Posterior cingulate gyrus (tissue), 11 donors: ENCODE data around the gene SNX8.

Experiments
- DNase-seq, 10 donors: peaks; one replicate each; pipeline versions ENCODE4 v3.0.0 to v3.0.0-alpha.2; 2020 to 2021; ENCODE audit warnings: mixed read lengths in 3 of 10
- intact Hi-C: fragments of 100-400 bp; cut with DNase I; formaldehyde crosslinking; loops from one replicate; pipeline ENCODE4 v1.15.1; 2023

Gene SNX8

GRCh38 chr7:2211926-2212325 is 102.3 kb downstream of the SNX8 start:
- peak in 4 of 10 donors; percentile 25 to 72 (median 61) for DNase-seq
- intact Hi-C loops = no loop called here

DNA sequence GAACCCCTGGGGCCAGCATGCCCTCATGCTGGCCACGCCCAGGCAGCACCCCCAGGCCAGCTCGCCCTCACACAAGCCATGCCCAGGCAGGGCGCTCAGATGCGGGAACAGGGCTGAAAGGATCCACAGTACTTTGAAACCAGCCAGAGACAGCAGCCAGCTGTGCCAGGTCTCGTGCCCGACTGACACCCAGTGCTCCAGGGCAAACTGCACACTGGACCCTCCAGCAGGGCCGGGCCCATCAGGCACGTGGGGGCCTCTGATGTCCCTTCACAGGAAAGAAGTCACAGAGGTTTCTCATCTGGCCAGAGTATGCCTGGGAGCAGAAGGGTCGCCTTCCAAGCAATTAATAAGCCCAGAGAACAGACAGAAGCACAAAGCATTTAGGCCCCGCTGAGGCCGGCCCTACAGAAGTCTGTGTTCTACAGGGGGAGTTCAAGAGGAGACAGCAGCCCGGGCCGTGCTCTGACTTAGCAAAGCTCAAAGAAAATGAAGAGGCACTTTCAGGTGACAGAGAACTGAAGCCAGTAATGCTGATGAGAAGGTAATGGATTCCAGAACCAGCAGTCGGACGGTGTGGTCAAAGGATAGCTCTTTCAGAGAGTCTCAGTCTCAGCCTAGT is 102.9 kb downstream of the SNX8 start:
- intact Hi-C loops = no loop called here
- DNase-seq = peak in 4 of 10 donors; percentile 17 to 78 (median 60)

DNA sequence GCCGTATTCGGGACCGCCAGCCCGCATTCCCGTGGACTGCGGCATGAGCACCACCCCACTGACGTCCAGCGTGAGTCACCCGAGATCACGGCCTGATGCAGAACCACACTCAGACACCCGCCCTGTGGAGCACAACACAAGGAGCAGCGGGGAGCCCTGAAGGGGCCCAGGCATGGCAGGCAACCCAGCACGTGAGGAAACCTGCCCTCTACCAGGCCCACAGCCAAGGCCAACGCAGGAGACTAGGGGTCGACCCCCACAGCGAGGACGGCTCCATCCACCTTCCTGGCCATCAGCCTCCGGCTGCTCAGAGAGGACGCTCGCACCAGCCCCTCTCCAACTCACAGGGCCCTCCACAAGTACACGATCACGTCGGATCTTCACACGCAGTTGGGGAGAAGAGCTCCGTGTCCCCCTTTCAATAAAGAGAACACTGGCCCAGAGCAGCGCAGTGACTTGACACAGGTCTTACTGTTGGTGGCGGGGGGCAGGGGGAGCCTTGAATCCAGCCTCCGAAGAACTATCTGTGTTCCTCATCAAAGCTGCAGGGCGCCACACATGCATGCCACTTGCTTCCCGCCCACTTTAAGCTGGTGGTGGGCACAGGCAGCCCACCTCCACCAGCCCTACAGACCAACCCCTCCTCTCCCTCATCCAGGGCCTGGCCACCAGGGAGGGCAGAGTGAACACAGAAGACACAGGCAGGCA is 103.5 kb downstream of the SNX8 start:
- intact Hi-C loops = no loop called here
- DNase-seq = peak in 3 of 10 donors; percentile 26 to 79 (median 55)

DNA sequence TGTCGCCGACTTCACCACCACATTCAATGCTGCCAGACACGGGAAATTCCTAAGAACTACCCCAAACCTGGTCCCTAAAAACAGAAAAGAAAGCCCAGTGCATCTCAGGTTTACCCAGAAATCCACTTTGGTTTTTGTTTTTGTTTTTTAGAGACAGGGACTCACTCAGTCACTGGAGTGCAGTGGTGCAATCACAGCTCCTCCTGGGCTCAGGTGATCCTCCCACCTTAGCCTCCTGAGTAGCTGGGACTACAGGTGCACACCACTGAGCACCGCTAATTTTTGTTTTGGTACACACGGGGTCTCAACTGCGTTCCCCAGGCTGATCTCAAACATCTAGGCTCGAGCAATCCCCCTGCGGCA is 104.3 kb downstream of the SNX8 start:
- intact Hi-C loops = loop anchor here (1.0 to 2.0 kb wide), 2 partner anchors 545 to 631 kb away; no protein-coding TSS in a partner anchor
- DNase-seq = peak in 1 of 10 donors; percentile 27

DNA sequence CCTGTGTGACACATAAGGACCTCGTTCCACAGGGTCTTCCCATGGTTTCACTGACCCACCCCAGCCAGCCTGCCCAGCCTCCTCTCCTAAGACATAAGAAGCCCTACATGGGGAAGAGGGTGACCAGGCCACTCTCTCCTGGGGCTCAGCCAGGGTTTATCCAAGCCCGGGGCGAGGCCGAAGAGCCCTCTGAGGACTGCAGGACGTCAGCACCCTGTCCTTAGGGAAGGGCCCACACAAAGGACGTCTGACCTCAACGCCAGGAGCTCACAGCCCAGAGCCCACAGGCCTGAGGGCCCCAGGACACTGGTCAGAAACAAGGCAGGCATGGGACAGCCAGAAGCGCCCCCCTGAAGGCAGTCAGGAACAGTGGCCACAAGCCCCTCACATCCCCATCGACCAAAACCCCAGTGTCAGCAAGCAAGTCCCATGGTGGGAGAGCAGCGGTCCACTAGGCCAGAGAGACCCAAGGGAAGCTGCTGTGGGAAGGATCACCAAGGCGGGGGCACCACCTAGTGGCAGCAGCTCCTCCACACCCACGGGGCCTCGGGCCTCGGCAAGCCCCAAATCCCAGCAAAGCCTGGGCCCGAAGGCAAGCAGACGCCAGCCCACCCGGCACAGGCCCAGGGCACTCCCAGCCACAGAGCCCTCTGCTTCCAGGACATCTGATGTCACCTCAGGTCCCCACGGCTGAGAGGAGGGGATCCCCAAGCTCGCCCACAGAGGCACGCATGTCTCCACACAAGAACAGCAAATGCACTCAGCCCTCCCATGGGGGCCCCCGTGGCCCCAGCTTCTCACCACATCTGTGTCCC is 104.9 kb downstream of the SNX8 start:
- DNase-seq = peak; percentile 68 to 98 (median 86)
- intact Hi-C loops = loop anchor here (1.0 to 2.0 kb wide), 2 partner anchors 545 to 630 kb away; no protein-coding TSS in a partner anchor

DNA sequence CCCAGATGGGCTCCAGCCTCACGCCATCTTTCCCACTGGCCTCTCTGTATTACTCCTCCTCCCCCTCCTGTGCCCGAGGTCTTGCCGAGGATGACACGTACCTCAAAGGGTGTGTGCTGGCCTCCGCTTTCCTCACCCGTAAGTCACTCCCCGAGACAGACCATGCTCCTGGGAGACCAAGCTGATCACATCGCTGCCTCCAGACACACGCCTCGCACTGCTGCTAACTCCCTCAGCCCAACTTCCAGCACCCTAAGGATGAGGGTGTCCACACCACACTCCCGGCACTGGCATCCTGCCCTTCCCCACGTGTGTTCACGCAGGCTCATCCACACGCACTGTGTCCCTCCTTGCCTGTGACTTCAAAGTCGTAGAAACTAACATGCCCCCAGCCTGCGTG is 105.5 kb downstream of the SNX8 start:
- intact Hi-C loops = loop anchor here (1.0 to 2.0 kb wide), 2 partner anchors 544 to 629 kb away; no protein-coding TSS in a partner anchor
- peak in 3 of 10 donors; percentile 44 to 57 (median 49) for DNase-seq

- peak in 3 of 10 donors; percentile 17 to 54 (median 42) for DNase-seq
- intact Hi-C loops = no loop called here
Observed at GRCh38 chr7:2205036-2205780, 109.0 kb downstream of the SNX8 start.

- intact Hi-C loops = no loop called here
- DNase-seq = peak in 1 of 10 donors; percentile 68
Observed at GRCh38 chr7:2204446-2204845, 109.8 kb downstream of the SNX8 start.

GRCh38 chr7:2203766-2204300 is 110.4 kb downstream of the SNX8 start:
- intact Hi-C loops = no loop called here
- DNase-seq = peak in 3 of 10 donors; percentile 35 to 62 (median 39)

- DNase-seq = peak in 3 of 10 donors; percentile 7 to 80 (median 69)
- intact Hi-C loops = no loop called here
Observed at GRCh38 chr7:2202901-2203765, 111.1 kb downstream of the SNX8 start.

DNA sequence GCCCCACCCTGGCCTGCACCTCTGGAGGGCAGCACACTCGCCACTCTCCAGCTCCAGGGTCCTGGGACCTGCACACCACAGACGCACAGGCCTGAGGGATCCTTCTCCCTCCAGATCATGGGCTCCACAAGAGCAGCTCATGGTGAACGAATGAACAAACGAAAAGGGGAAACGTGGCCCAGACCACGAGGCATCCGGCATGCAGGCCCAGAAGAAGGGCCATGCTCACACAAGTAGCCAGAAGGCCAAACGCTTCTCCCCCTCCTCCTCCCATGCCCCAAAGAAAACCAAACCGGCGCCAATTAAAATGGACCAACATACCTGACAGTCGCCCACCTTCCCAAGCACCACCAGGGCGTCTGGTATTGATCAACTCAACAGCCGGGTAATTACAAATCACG is 111.9 kb downstream of the SNX8 start:
- intact Hi-C loops = no loop called here
- DNase-seq = peak in 3 of 10 donors; percentile 66 to 77 (median 68)
